Activated T-cell treated with anti-CD3 and anti-CD28 coated beads, Interleukin-2, amount 50 U/mL, for 1 hour (primary cell): ENCODE data around the gene MFF.
"Not testable (repeated sequence)": the region's sequence is repeated elsewhere in the genome, so short reads cannot be mapped to it uniquely, and the experiment has no call there.

Experiments
- DNase-seq: peaks from one replicate; pipeline ENCODE4 v3.0.0-alpha.2; 2020

MFF gene

GRCh38 chr2:227337442-227337841 is 12.4 kb downstream of the MFF start:
- DNase-seq = no peak

- DNase-seq = no peak
Measured at GRCh38 chr2:227339098-227339599, 14.1 kb downstream of the MFF start.

GRCh38 chr2:227340106-227340505 is 15.1 kb downstream of the MFF start:
- no peak for DNase-seq

- DNase-seq = no peak
Measured at GRCh38 chr2:227341553-227341952, 16.5 kb downstream of the MFF start.

GRCh38 chr2:227344231-227344630 is 19.2 kb downstream of the MFF start:
- no peak for DNase-seq

GRCh38 chr2:227347117-227347516 is 22.1 kb downstream of the MFF start:
- DNase-seq = no peak

GRCh38 chr2:227348324-227348723 is 23.3 kb downstream of the MFF start:
- no peak for DNase-seq

- no peak for DNase-seq
Measured at GRCh38 chr2:227349989-227350612, 25.1 kb downstream of the MFF start.

GRCh38 chr2:227351639-227352038 is 26.6 kb downstream of the MFF start:
- DNase-seq = no peak

- DNase-seq = no peak
Measured at GRCh38 chr2:227360351-227360750, 35.3 kb downstream of the MFF start.

GRCh38 chr2:227363756-227364155 is 38.7 kb downstream of the MFF start:
- no peak for DNase-seq

GRCh38 chr2:227364585-227365263 is 39.7 kb downstream of the MFF start:
- DNase-seq = not testable (repeated sequence)

- no peak for DNase-seq
Measured at GRCh38 chr2:227365833-227366232, 40.8 kb downstream of the MFF start.

- no peak for DNase-seq
Measured at GRCh38 chr2:227366769-227367426, 41.8 kb downstream of the MFF start.

GRCh38 chr2:227367427-227367795 is 42.4 kb downstream of the MFF start:
- DNase-seq = no peak

GRCh38 chr2:227368574-227368973 is 43.5 kb downstream of the MFF start:
- DNase-seq = no peak

GRCh38 chr2:227370092-227370491 is 45.0 kb downstream of the MFF start:
- no peak for DNase-seq

GRCh38 chr2:227370791-227371312 is 45.8 kb downstream of the MFF start:
- no peak for DNase-seq

GRCh38 chr2:227373389-227373788 is 48.3 kb downstream of the MFF start:
- DNase-seq = no peak

GRCh38 chr2:227374158-227374557 is 49.1 kb downstream of the MFF start:
- DNase-seq = no peak

- no peak for DNase-seq
Measured at GRCh38 chr2:227376656-227377396, 51.8 kb downstream of the MFF start.

GRCh38 chr2:227377467-227378351 is 52.7 kb downstream of the MFF start:
- DNase-seq = no peak
